ENCODE results near the gene MAP3K9. TPM values are rescaled to one million over a fixed set of nuclear protein-coding genes. Genes with fewer than 3 reads are reported as not detected.

Gene MAP3K9
- total RNA-seq, 4 donors from 2014 or later: 18.3 to 23.9 (median 20.7) TPM

DNA sequence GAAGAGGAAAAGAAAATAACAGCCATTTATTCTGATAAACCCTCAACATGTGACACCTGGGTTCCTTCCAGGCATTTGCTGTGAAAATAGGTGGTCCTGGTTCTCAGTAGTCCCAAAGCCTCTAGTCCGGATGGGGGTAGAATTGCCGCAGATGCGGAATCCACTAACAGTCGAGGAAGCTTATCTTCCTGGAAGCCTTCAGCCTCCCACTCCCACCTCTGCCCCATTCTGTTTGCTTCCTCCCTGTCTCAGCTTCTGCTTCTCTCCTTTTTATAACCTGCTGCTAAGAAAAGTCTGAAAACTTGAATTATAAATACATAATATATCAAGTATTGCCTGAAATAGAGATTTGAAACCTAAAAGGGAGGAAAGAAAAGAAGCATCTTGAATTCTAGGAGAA is 14.0 kb upstream of the MAP3K9 start:
- DNase-seq (ENCODE audit: low spot score in 2 of 2): no peak
- H3K4me3 ChIP-seq (ENCODE audit: low read depth, poor library complexity, severe bottlenecking): no peak overlapping the region
- TF ChIP-seq, protein P1, sequence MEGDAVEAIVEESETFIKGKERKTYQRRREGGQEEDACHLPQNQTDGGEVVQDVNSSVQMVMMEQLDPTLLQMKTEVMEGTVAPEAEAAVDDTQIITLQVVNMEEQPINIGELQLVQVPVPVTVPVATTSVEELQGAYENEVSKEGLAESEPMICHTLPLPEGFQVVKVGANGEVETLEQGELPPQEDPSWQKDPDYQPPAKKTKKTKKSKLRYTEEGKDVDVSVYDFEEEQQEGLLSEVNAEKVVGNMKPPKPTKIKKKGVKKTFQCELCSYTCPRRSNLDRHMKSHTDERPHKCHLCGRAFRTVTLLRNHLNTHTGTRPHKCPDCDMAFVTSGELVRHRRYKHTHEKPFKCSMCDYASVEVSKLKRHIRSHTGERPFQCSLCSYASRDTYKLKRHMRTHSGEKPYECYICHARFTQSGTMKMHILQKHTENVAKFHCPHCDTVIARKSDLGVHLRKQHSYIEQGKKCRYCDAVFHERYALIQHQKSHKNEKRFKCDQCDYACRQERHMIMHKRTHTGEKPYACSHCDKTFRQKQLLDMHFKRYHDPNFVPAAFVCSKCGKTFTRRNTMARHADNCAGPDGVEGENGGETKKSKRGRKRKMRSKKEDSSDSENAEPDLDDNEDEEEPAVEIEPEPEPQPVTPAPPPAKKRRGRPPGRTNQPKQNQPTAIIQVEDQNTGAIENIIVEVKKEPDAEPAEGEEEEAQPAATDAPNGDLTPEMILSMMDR (IDR thresholded peaks at IDR 0.05): no peak
- TF ChIP-seq POLR2A (IDR thresholded peaks at IDR 0.05): no peak
- WGBS, 2 donors: 63 to 69% methylated on average over 4 of the region's 4 CpGs
- intact Hi-C loops (cut with DNase I; ENCODE audit: low total_unique reads): loop anchor here (10.0 kb wide), 1 partner anchor 152 kb away; no protein-coding TSS in a partner anchor

DNA sequence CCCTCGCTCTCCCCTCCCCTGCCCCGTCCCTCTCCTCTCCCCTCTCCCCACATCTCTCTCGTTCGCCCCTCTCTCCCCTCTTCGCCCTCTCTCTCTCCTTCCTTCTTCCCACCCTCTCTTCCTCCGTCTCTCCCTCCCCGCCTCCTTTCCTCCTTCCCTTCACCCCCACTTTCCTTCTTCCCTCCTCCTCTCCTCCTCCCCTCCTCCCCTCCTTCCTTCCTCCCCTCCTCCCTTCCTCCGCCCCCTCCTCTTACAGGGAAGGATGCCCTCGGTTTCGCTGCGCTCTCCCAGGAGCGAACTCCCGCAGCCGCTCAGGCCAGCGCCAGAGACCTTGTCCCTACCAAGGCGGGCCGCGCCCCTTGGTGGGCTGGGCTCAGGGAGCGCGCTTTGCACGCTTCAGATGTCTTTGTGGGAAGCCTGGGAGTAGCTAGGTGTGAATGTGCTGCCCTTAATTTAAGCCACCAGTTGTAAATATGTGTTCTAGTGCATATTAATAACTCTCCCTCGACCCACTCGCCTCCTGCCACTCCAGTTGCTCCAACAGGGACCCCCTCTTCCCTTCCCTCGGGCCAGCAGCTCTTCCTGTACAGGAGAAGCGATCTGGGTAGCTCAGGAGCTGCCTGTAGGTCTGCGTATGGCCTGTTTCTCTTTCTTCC is 13.3 kb upstream of the MAP3K9 start:
- WGBS, 2 donors: 9 to 12% methylated on average over 25 of the region's 26 CpGs
- DNase-seq (ENCODE audit: low spot score in 2 of 2): no peak
- intact Hi-C loops (cut with DNase I; ENCODE audit: low total_unique reads): loop anchor here (10.0 kb wide), 1 partner anchor 152 kb away; no protein-coding TSS in a partner anchor
- H3K4me3 ChIP-seq (ENCODE audit: low read depth, poor library complexity, severe bottlenecking): peak overlapping the region; percentile 35
- no peak for TF ChIP-seq POLR2A (IDR thresholded peaks at IDR 0.05)
- TF ChIP-seq, protein P1 (IDR thresholded peaks at IDR 0.05): no peak

DNA sequence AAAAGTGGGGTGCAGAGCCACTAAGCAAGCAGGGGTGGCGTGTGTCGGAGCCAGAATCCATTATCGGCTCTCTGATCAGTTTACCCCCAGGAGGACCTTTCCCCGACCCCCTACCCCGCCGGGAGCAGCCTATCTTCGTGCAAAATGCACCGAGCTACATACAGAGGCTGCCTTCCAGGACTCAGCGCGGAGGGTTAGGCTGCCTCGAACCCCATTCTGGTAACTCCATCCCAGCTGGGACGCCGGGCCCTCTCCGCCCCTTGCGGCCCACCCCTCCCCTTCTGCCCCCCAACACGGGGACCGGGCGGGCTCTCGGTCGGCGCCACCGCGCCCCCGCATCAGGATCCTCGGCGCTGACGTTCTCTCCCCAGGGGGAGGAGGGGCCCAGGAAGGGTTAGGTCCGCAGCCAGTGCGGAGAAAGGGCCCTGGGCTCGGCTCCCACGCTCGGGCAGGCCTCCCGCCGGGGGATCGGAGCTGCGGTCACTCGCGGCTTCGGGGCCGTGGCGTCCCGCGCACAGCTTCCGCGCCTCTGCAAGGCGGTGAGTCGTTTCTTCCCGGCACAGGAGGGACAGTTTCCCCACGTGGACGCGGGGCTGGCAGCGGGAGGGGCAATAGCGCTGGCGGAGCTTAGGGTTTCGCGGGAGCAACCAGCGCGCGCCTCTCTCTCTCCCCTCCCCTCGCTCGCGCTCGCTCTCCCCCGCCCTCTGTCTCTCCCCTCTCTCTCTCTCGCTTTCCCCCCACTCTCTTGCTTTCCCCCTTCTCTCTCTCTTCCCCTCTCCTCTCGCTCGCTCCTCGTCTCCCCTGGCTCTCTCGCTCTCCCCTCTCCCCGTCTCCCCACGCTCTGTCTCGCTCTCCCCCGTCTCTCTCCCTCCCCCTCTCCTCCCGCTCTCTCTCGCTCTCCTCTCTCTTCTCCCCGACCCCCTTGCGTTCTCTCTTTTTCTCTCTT is 12.5 kb upstream of the MAP3K9 start:
- WGBS, 2 donors: 2% methylated on average over 42 to 44 of the region's 77 CpGs
- intact Hi-C loops (cut with DNase I; ENCODE audit: low total_unique reads): loop anchor here (10.0 kb wide), 1 partner anchor 153 kb away; no protein-coding TSS in a partner anchor
- peak in 1 of 2 donors; percentile 90 for DNase-seq (ENCODE audit: low spot score in 2 of 2)
- no peak for TF ChIP-seq POLR2A (IDR thresholded peaks at IDR 0.05)
- TF ChIP-seq, protein P1 (IDR thresholded peaks at IDR 0.05): no peak
- peak overlapping the region; percentile 35 for H3K4me3 ChIP-seq (ENCODE audit: low read depth, poor library complexity, severe bottlenecking)

DNA sequence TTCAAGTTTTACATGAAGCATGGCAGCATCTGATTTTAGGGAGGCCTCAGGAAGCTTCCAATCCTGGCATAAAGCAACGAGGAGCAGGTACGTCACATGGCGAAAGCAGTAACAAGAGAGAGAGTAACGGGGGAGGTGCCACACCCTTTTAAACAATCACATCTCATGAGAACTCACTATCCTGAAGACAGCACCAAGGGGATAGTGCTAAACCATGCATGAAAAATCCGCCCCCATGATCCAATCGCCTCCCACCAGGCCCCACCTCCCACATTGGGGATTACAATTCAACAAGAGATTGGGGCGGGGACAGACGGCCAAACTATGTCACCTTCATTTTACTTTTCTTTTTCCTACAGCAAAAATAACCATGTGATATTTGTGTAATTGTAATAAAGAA is 7.2 kb upstream of the MAP3K9 start:
- WGBS, 2 donors: 78 to 80% methylated on average over 8 of the region's 8 CpGs
- no peak overlapping the region for H3K4me3 ChIP-seq (ENCODE audit: low read depth, poor library complexity, severe bottlenecking)
- no peak for DNase-seq (ENCODE audit: low spot score in 2 of 2)
- intact Hi-C loops (cut with DNase I; ENCODE audit: low total_unique reads): no loop called here
- TF ChIP-seq, protein P1 (IDR thresholded peaks at IDR 0.05): no peak
- no peak for TF ChIP-seq POLR2A (IDR thresholded peaks at IDR 0.05)

DNA sequence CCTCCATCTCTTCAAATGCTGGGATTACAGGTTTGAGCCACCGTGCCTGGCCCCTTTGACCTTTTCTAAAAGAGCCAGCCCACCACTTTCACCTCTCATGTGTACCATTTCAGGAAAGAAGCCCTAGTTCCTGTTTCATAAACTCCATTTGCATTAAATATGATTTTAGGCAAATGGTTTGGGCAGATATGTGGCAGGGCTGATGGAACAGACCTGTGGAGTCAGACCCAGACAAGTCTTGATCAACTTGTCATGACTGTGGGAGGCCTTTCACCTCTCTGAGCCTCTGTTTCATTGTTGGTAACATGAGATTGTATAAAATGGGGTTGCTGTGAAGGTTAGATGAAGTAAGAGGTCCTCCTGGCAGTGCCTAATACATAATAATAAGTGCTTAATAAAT is 5.2 kb upstream of the MAP3K9 start:
- 82 to 90% methylated on average over 1 of the region's 1 CpG for whole genome bisulfite sequencing, 2 donors
- H3K4me3 ChIP-seq (ENCODE audit: low read depth, poor library complexity, severe bottlenecking): no peak overlapping the region
- intact Hi-C loops (cut with DNase I; ENCODE audit: low total_unique reads): no loop called here
- no peak for DNase-seq (ENCODE audit: low spot score in 2 of 2)
- TF ChIP-seq POLR2A (IDR thresholded peaks at IDR 0.05): no peak
- TF ChIP-seq, protein P1 (IDR thresholded peaks at IDR 0.05): no peak

Data from lower leg skin (tissue), 4 donors.